HG02970 (cell line): Measurements from ENCODE around the gene GCLC.

Source experiments
- ATAC-seq: cut with Tn5 transposase; IDR thresholded peaks from one replicate; pipeline ENCODE4 v1.9.1; 2021; ENCODE audit warnings: mild to moderate bottlenecking, moderate library complexity, moderate number of reproducible peaks; ENCODE audit not compliant: unreplicated experiment, low FRiP score

Gene GCLC

DNA sequence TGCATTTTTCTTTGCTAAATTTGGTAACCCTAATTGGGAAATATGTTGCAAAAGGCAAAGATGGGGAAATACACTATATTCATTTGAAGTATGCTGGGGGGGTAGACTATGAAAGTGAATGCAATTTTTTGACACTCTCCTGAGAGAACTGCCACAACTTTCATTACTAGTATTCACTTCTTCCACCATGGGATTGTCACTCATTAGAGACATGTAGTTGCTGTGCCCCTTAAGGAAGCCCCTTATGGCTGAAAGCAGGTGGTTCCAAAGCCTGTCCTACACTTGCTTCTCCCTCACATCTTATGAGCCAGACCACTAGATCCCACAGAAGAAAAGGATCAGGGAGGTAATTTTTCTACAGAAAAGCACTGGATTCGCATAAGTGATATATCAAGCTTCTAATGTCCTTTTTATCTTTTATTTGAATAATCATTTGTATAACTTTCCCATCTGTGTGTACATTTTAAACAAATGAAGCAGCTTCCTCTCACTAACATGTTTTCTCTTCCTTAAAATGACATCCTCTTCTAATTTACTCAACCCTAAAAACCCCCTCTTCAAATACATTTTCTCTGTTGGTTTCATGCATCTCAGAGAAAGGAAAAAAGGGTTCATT is 83.8 kb downstream of the GCLC start:
- ATAC-seq: no peak

DNA sequence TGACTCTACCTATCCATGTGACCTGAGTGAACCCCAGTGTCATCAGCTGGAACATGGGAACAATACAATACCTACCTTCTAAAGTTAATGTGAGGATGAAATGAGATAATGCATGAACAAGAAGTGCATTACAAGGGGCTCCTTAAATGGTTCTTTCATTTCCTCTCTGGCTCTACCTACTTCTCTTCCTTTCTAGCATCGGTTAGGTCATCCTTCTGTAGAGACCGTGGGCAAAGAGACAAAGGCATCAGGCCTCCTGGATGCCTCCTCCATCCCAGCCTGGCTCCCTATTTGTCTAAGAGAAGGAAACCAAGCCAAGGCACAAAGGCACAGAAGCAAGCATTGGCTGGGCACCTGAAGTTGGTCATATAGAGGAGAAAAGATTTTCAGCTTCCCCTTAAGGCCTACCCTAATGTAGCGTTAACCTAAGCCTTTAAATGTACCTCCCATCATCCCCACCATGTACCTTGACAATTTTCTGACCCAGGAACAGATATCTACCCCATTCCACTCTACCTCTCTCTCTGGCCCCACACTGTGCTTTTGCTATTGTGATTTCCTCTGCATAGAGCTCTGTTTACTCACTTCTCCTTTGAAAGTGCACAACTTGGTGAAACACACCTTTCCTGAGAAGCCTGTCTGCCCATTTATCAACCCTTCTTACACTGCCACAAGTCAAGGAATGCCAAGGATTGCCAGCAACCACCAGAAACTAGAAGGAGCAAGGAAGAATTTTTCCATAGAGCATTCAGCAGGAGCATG is 86.6 kb downstream of the GCLC start:
- ATAC-seq: no peak

DNA sequence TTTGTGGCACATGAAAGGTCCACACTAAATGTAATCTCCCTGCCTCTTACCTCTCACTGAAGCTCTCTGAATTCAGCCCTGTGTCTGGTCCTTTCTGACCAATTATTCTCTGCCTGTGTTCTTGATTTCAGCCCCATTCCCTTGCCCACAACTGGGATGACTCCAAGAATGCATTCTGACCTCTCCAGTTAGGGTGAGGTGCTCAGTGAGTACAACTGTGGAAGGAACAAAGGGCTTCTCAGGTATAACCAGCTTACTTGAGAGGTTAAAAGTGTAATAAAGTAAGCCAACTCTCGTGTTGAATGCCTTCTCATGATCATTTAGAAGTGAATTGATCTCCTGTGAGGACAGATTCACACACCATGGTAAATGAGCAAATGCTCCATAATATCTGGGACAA is 88.1 kb downstream of the GCLC start:
- no peak for ATAC-seq

DNA sequence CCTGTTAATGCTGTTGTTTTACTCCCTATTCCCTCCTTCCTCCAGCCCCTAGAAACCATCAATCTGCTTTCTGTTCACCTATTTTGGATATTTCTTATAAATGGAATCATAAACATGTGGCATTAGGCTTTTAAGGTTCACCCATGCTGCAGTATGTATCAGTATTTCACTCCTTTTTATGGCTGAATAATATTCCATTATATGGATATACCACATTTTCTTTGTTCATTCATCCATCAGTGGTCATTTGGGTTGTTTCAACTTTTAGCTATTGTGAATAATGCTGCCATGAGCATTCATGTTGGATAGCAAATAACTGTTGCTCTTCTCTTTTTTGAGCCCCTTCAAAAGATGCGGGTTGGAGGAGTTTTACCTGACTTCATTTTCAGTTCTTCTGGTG is 89.2 kb downstream of the GCLC start:
- ATAC-seq: no peak

DNA sequence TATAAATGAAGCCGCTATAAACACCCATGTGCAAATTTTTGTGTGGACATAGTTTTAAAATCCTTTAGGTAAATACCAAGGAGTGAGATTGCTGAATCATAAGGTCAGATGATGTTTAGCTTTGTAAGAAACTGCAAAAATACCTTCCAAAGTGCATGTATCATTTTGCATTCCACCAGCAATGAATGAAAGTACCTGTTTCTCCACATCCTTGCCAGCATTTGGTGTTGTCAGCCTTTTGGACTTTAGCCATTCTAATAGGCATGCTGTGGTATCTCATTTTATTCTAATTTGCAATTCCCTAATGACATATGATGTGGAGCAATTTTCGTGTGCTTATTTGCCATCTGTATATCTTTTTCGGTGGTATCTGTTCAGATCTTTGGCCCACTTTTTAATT is 93.7 kb downstream of the GCLC start:
- ATAC-seq: no peak

DNA sequence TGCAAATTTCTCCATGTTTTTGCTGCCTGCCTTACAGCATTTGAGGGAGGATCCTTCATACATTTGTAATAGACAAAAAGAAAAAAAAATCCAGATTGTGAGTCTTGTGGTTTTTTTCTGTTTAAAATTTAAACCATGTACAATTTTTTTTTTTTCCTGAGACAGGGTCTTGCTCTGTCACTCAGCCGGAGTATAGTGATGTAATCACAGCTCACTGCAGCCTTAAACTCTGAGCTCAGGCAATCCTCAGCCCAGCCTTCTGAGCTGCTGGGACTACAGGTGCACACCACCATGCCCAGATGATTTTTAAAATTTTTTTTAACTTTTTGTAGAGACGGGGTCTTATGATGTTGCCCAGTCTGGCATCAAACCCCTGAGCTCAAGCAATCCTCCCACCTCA is 97.0 kb downstream of the GCLC start:
- ATAC-seq: no peak
